ENCODE results near the gene ETDC.
"Not testable (repeated sequence)": the region's sequence is repeated elsewhere in the genome, so short reads cannot be mapped to it uniquely, and the experiment has no call there.

The ETDC gene

GRCh38 chrX:135325036-135325818, 15.9 kb downstream of the ETDC start:
- DNase-seq; H3K4me1 Mint-ChIP-seq (ENCODE audit: low read depth); H3K27ac Mint-ChIP-seq; H3K27me3 Mint-ChIP-seq; H3K4me3 Mint-ChIP-seq: not testable (repeated sequence)
- H3K9me3 Mint-ChIP-seq = peaks cover 15% of the 10 kb centered on the region
- peaks cover 67% of the 10 kb centered on the region for H3K36me3 Mint-ChIP-seq (ENCODE audit: low read depth)

GRCh38 chrX:135327299-135327698, 18.0 kb downstream of the ETDC start:
- Mint-ChIP-seq H3K27me3 (peaks cover 3% of the 10 kb centered on the region), H3K4me1 (ENCODE audit: low read depth) (peaks cover 7% of the 10 kb centered on the region), H3K27ac (no peak overlapping the region), H3K9me3 (peaks cover 10% of the 10 kb centered on the region), H3K4me3 (no peak overlapping the region), H3K36me3 (ENCODE audit: low read depth) (peaks cover 52% of the 10 kb centered on the region)
- DNase-seq = no peak

DNA sequence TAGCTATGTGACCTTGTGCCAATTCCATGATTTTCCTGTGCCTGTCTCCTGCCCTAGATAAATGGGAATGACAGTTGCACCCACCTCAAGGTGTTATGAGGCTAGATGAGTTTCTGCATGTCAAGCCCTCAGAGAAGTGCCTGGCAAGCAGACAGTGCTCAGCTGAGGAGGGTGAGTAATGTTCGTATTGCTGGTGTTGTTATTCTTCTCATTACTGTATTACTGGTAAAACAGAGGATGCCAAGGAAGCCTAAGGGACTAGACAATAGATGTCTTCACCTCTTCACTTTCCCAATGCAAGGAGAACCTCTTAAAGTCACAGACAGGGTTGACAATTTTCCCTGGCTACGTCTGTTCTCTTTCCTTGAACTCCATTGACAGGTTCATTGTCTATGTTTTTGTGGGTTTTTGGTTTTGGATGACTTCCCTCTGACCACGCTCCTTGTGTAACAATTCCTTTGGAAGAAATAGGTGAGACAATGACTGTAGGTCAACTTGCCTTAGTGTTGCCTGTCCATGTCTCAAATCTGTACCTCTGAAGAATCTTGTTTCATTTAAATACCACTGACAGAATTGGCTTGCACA, 19.2 kb downstream of the ETDC start:
- peaks cover 2% of the 10 kb centered on the region for H3K9me3 Mint-ChIP-seq
- no peak overlapping the region for H3K27ac Mint-ChIP-seq
- peaks cover 49% of the 10 kb centered on the region for H3K36me3 Mint-ChIP-seq (ENCODE audit: low read depth)
- H3K4me3 Mint-ChIP-seq = no peak overlapping the region
- peaks cover 3% of the 10 kb centered on the region for H3K27me3 Mint-ChIP-seq
- H3K4me1 Mint-ChIP-seq (ENCODE audit: low read depth) = peaks cover 10% of the 10 kb centered on the region
- no peak for DNase-seq

DNA sequence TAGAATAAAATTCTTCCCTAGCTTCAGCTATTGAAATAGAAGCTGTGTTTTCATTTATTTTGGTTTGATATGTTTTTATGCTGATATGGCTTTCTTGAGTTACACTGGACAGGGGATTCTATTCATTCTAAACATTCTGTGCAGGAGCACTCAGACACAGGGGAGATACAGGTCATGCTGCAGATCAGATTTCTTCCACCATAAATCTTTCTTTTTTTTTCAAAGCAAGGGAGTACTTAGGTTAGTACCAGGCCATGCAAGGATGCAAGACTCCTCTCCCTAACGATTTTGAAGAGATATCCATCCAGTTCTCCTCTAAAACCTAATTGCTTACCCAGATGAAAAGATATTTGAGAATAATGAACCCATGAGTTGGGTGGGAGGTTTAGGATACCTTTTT, 21.4 kb downstream of the ETDC start:
- Mint-ChIP-seq H3K36me3 (ENCODE audit: low read depth) (peaks cover 40% of the 10 kb centered on the region), H3K27me3 (peaks cover 3% of the 10 kb centered on the region), H3K9me3 (no peaks in the 10 kb centered on the region), H3K4me3 (no peak overlapping the region), H3K27ac (no peak overlapping the region), H3K4me1 (ENCODE audit: low read depth) (peaks cover 12% of the 10 kb centered on the region)
- no peak for DNase-seq

DNA sequence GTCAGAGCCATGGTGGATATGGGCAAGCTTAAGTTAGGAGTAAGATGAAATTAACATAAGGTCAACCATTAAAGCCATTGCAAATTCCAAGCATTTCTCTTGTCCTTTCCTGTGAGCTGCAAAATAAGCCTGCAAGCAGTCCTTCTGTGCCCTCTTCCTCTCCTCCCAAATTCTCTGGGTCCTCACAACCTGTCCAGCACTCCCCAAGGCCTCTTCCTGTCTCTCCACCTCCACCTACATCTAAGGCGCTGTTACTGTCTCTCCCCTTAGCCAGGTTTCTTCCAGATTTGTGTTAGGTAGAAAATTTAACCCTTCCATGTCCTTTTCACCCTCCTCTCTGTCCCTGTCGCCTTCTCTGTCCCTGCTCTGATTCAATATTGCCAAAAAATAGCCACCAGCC, 22.2 kb downstream of the ETDC start:
- H3K9me3 Mint-ChIP-seq = no peaks in the 10 kb centered on the region
- peaks cover 3% of the 10 kb centered on the region for H3K27me3 Mint-ChIP-seq
- no peak overlapping the region for H3K27ac Mint-ChIP-seq
- H3K4me1 Mint-ChIP-seq (ENCODE audit: low read depth) = peaks cover 16% of the 10 kb centered on the region
- DNase-seq = no peak
- peaks cover 36% of the 10 kb centered on the region for H3K36me3 Mint-ChIP-seq (ENCODE audit: low read depth)
- H3K4me3 Mint-ChIP-seq = no peak overlapping the region

- H3K4me1 Mint-ChIP-seq (ENCODE audit: low read depth) = peaks cover 64% of the 10 kb centered on the region
- no peaks in the 10 kb centered on the region for H3K9me3 Mint-ChIP-seq
- peaks cover 18% of the 10 kb centered on the region for H3K36me3 Mint-ChIP-seq (ENCODE audit: low read depth)
- peaks cover 25% of the 10 kb centered on the region for H3K27me3 Mint-ChIP-seq
- H3K27ac Mint-ChIP-seq = no peak overlapping the region
- DNase-seq = no peak
- peak overlapping the region; percentile 86 for H3K4me3 Mint-ChIP-seq
Observed at GRCh38 chrX:135340831-135341230, 31.6 kb downstream of the ETDC start.

DNA sequence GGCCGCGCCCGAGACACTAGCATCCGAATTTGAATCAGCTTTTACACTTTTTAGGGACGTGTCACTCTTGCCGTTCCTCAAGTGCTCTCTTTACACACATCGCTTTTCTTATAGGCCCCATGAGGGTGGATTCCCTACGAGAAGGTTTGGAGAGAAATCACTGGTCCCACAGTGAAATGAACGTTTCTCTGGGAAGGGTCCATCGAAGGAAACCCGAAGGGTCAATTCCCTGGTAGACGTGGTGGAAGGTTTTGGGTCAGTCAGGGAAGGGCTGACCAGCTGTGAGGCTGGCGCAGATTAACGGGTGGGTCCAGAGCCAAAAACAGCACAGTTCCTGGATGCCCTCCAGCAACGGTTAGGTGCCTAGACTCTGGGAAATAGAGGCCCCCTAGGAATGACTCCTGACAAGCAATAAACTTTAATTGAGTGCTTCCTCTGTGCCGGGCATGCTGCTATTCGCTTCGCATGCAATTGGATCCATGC, 35.9 kb downstream of the ETDC start:
- H3K27me3 Mint-ChIP-seq = peaks cover 31% of the 10 kb centered on the region
- peak overlapping the region; percentile 72 for H3K27ac Mint-ChIP-seq
- peaks cover 38% of the 10 kb centered on the region for H3K4me1 Mint-ChIP-seq (ENCODE audit: low read depth)
- H3K9me3 Mint-ChIP-seq = no peaks in the 10 kb centered on the region
- peaks cover 25% of the 10 kb centered on the region for H3K36me3 Mint-ChIP-seq (ENCODE audit: low read depth)
- no peak for DNase-seq
- peak overlapping the region; percentile 72 for H3K4me3 Mint-ChIP-seq

DNA sequence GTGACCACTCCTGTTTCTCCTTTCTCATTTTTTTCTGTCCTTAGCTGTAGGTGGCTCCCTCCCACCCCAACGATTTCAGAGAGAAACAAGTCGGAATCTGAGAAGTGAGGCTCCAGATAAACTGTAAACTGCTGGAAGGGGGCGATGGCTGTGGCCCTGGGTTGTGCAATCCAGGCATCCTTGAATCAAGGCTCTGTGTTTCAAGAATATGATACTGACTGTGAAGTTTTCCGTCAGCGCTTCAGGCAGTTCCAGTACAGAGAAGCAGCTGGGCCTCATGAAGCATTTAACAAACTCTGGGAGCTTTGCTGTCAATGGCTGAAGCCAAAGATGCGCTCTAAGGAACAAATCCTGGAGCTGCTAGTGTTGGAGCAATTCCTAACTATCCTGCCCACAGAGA, 37.7 kb downstream of the ETDC start:
- H3K9me3 Mint-ChIP-seq = no peaks in the 10 kb centered on the region

GRCh38 chrX:135347381-135348016, 38.2 kb downstream of the ETDC start:
- DNase-seq = no peak
- Mint-ChIP-seq H3K27me3 (peaks cover 26% of the 10 kb centered on the region), H3K9me3 (no peaks in the 10 kb centered on the region), H3K27ac (no peak overlapping the region), H3K36me3 (ENCODE audit: low read depth) (peaks cover 26% of the 10 kb centered on the region), H3K4me3 (no peak overlapping the region), H3K4me1 (ENCODE audit: low read depth) (peaks cover 14% of the 10 kb centered on the region)

More for the DNA sequence above, 37.7 kb downstream of the ETDC start:
- DNase-seq = no peak
- Mint-ChIP-seq H3K4me1 (ENCODE audit: low read depth) (peaks cover 19% of the 10 kb centered on the region), H3K27me3 (peaks cover 31% of the 10 kb centered on the region), H3K4me3 (no peak overlapping the region), H3K36me3 (ENCODE audit: low read depth) (peaks cover 26% of the 10 kb centered on the region), H3K27ac (no peak overlapping the region)

- H3K36me3 Mint-ChIP-seq (ENCODE audit: low read depth) = peaks cover 17% of the 10 kb centered on the region
- H3K4me3 Mint-ChIP-seq = no peak overlapping the region
- peaks cover 1% of the 10 kb centered on the region for H3K4me1 Mint-ChIP-seq (ENCODE audit: low read depth)
- H3K27ac Mint-ChIP-seq = no peak overlapping the region
- DNase-seq = no peak
- peaks cover 11% of the 10 kb centered on the region for H3K27me3 Mint-ChIP-seq
- H3K9me3 Mint-ChIP-seq = no peaks in the 10 kb centered on the region
Observed at GRCh38 chrX:135354288-135354687, 45.0 kb downstream of the ETDC start.

All from activated T-cell treated with anti-CD3 and anti-CD28 coated beads, Interleukin-2, amount 50 U/mL, for 24 hours (primary cell).